ENCODE measurements around the gene PADI2.
A peak's percentile ranks its signal among the peaks of the same experiment; 100 is the strongest.

The PADI2 gene

GRCh38 chr1:17137441-17137840 is 18.2 kb upstream of the PADI2 start:
- no peak for DNase-seq

- no peak for DNase-seq
Observed at GRCh38 chr1:17136936-17137335, 17.7 kb upstream of the PADI2 start.

GRCh38 chr1:17136145-17136544 is 16.9 kb upstream of the PADI2 start:
- no peak for DNase-seq

GRCh38 chr1:17135530-17135929 is 16.3 kb upstream of the PADI2 start:
- DNase-seq, result no peak

- no peak for DNase-seq
Observed at GRCh38 chr1:17134724-17135123, 15.5 kb upstream of the PADI2 start.

- no peak for DNase-seq
Observed at GRCh38 chr1:17134034-17134433, 14.8 kb upstream of the PADI2 start.

GRCh38 chr1:17130138-17130635 is 10.9 kb upstream of the PADI2 start:
- no peak for DNase-seq

- DNase-seq, result peak; percentile 41
Observed at GRCh38 chr1:17128361-17128760, 9.1 kb upstream of the PADI2 start.

GRCh38 chr1:17125756-17126237 is 6.5 kb upstream of the PADI2 start:
- peak; percentile 88 for DNase-seq

- DNase-seq, result no peak
Observed at GRCh38 chr1:17123196-17124045, 4.2 kb upstream of the PADI2 start.

GRCh38 chr1:17122521-17123164 is 3.4 kb upstream of the PADI2 start:
- DNase-seq, result peak; percentile 33

GRCh38 chr1:17121881-17122280 is 2.6 kb upstream of the PADI2 start:
- no peak for DNase-seq

- DNase-seq, result no peak
Observed at GRCh38 chr1:17120962-17121837, 1.9 kb upstream of the PADI2 start.

- DNase-seq, result no peak
Observed at GRCh38 chr1:17120481-17120877, 1.2 kb upstream of the PADI2 start.

GRCh38 chr1:17119773-17120480 is 676 bp upstream of the PADI2 start:
- DNase-seq, result no peak

GRCh38 chr1:17118706-17119075 is 560 bp downstream of the PADI2 start:
- DNase-seq, result no peak

- DNase-seq, result no peak
Observed at GRCh38 chr1:17118268-17118667, 983 bp downstream of the PADI2 start.

- peak; percentile 35 for DNase-seq
Observed at GRCh38 chr1:17117451-17118265, 1.6 kb downstream of the PADI2 start.

- DNase-seq, result no peak
Observed at GRCh38 chr1:17116643-17117042, 2.6 kb downstream of the PADI2 start.

- no peak for DNase-seq
Observed at GRCh38 chr1:17113963-17114362, 5.3 kb downstream of the PADI2 start.

GRCh38 chr1:17112496-17113236 is 6.6 kb downstream of the PADI2 start:
- no peak for DNase-seq
